ENCODE results near the gene ST8SIA1.

ST8SIA1 gene

GRCh38 chr12:22230280-22230794 is 104.2 kb downstream of the ST8SIA1 start:
- DNase-seq, result no peak

GRCh38 chr12:22229652-22230279 is 104.7 kb downstream of the ST8SIA1 start:
- DNase-seq, result no peak

- no peak for DNase-seq
Measured at GRCh38 chr12:22228022-22228875, 106.3 kb downstream of the ST8SIA1 start.

- DNase-seq, result no peak
Measured at GRCh38 chr12:22223356-22223755, 111.2 kb downstream of the ST8SIA1 start.

- DNase-seq, result no peak
Measured at GRCh38 chr12:22217556-22217955, 117.0 kb downstream of the ST8SIA1 start.

GRCh38 chr12:22215467-22216253 is 118.8 kb downstream of the ST8SIA1 start:
- no peak for DNase-seq

- no peak for DNase-seq
Measured at GRCh38 chr12:22211128-22211527, 123.4 kb downstream of the ST8SIA1 start.

GRCh38 chr12:22209422-22209821 is 125.1 kb downstream of the ST8SIA1 start:
- no peak for DNase-seq

GRCh38 chr12:22206111-22206728 is 128.3 kb downstream of the ST8SIA1 start:
- no peak for DNase-seq

GRCh38 chr12:22204391-22204790 is 130.1 kb downstream of the ST8SIA1 start:
- no peak for DNase-seq

- no peak for DNase-seq
Measured at GRCh38 chr12:22202847-22203246, 131.7 kb downstream of the ST8SIA1 start.

- no peak for DNase-seq
Measured at GRCh38 chr12:22201101-22201500, 133.4 kb downstream of the ST8SIA1 start.

GRCh38 chr12:22196236-22196635 is 138.3 kb downstream of the ST8SIA1 start:
- DNase-seq, result no peak

- DNase-seq, result no peak
Measured at GRCh38 chr12:22190969-22191368, 143.5 kb downstream of the ST8SIA1 start.

GRCh38 chr12:22188431-22188830 is 146.1 kb downstream of the ST8SIA1 start:
- DNase-seq, result no peak

- DNase-seq, result no peak
Measured at GRCh38 chr12:22180705-22181104, 153.8 kb downstream of the ST8SIA1 start.

GRCh38 chr12:22173177-22173576 is 161.3 kb downstream of the ST8SIA1 start:
- DNase-seq, result no peak

- DNase-seq, result no peak
Measured at GRCh38 chr12:22172501-22172900, 162.0 kb downstream of the ST8SIA1 start.

GRCh38 chr12:22169376-22169775 is 165.1 kb downstream of the ST8SIA1 start:
- no peak for DNase-seq

GRCh38 chr12:22164139-22164538 is 170.4 kb downstream of the ST8SIA1 start:
- DNase-seq, result no peak

- no peak for DNase-seq
Measured at GRCh38 chr12:22163594-22163993, 170.9 kb downstream of the ST8SIA1 start.

GRCh38 chr12:22160396-22161003 is 174.0 kb downstream of the ST8SIA1 start:
- DNase-seq, result no peak
